ENCODE results near the gene TEX10. TPM values are rescaled to one million over a fixed set of nuclear protein-coding genes. Genes with fewer than 3 reads are reported as not detected.

The TEX10 gene
- polyA plus RNA-seq, 2 of the 4 experiments (the other 2 are of a cell fraction) = 22.1 to 37.0 TPM

DNA sequence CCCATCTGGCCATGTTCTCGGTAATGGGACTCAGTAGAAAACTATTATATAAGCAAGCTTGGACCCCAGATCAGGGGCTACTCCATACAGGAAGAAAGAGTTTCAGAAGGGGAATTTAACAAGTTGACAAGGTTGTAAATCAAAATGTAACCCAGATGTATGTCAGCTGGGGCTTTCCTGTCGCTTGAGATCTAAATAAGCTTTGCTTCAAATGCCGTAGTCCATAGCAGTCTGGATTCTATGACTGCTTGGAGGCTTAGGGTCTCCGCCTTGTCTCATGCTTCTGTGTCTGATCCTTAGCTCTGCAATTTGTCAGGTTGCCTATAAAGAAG, 70.4 kb downstream of the TEX10 start:
- no peak overlapping the region for H3K4me2 ChIP-seq
- CTCF ChIA-PET = interaction anchor here (1.2 to 1.5 kb wide), 3 partner anchors 14 to 43 kb away, joined by 3 to 4 read pairs (median 4); no protein-coding TSS in a partner anchor
- 96% methylated on average over 4 of the region's 4 CpGs for WGBS (ENCODE audit: missing lambda C conversion rate)
- POLR2A ChIA-PET = no interaction called here
- ATAC-seq (no peak), FAIRE-seq (no peak), DNase-seq (ENCODE audit: low read depth in 1 of 2, low spot score in 1 of 2) (no peak)
- H3K4me3 ChIP-seq = no peak overlapping the region
- peaks cover 25% of the 10 kb centered on the region for H3K9me3 ChIP-seq
- H3K27ac ChIP-seq = no peak overlapping the region
- peaks cover 2% of the 10 kb centered on the region; the same call in 2 of the 3 replicates for H3K4me1 ChIP-seq
- TF ChIP-seq, protein P1, sequence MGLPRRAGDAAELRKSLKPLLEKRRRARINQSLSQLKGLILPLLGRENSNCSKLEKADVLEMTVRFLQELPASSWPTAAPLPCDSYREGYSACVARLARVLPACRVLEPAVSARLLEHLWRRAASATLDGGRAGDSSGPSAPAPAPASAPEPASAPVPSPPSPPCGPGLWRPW (IDR thresholded peaks at IDR 0.05) = no peak
- TF ChIP-seq BHLHE40 (IDR thresholded peaks at IDR 0.05; ENCODE audit: low read depth, low read length) (no peak), ZNF302 (CRISPR knock-in tag; IDR thresholded peaks at IDR 0.05) (no peak), GATA3 (IDR thresholded peaks at IDR 0.05; ENCODE audit: borderline replicate concordance) (no peak), PHF8 (IDR thresholded peaks at IDR 0.05; ENCODE audit: borderline replicate concordance, low read depth) (no peak), CBX2 (IDR thresholded peaks at IDR 0.05; ENCODE audit: borderline replicate concordance, low read depth) (no peak)
- TF ChIP-seq, protein P2, sequence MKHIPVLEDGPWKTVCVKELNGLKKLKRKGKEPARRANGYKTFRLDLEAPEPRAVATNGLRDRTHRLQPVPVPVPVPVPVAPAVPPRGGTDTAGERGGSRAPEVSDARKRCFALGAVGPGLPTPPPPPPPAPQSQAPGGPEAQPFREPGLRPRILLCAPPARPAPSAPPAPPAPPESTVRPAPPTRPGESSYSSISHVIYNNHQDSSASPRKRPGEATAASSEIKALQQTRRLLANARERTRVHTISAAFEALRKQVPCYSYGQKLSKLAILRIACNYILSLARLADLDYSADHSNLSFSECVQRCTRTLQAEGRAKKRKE (CRISPR knock-in tag; IDR thresholded peaks at IDR 0.05; ENCODE audit: low read depth) = no peak

DNA sequence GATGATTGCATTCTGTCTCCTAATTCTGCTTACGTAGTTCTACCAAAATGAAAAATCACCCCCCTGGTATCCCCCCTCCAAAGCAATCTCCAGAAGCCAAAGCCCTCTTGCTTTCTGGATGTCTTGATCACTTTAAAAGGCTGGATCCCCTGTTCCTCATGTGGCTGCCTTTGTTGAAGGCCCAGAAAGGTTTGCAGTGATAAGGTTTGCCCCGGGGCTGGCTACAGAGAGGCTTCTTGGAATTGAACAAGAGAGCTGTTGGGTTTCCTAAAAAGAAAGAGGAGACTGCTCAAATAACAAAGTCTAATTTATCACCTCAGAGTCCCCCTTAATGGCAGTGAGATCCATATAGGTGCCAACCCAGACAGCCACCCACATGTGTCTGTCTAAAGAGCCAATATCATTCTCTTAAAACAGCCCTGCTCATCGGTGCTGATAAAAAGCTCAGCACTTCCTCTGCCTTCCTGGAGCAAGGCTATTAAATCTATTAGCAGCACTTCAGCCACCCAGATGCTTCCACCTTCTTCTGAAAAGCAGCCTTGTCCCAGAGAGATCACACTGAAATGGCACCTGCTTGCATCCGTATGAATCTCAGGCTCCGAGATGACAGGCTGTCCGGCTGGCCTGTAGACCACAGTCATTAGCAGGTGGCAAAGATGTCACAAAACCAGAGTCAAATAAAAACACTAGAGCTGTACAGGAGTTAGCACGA, 70.9 kb downstream of the TEX10 start:
- POLR2A ChIA-PET = no interaction called here
- ATAC-seq (no peak), FAIRE-seq (no peak), DNase-seq (ENCODE audit: low read depth in 1 of 2, low spot score in 1 of 2) (no peak)
- CTCF ChIA-PET = interaction anchor here (1.3 to 1.5 kb wide), 2 partner anchors 14 to 43 kb away, joined by 3 to 4 read pairs; no protein-coding TSS in a partner anchor
- Histone ChIP-seq H3K4me3 (no peak overlapping the region), H3K9me3 (peaks cover 22% of the 10 kb centered on the region), H3K4me2 (no peak overlapping the region), H3K27ac (no peak overlapping the region), H3K4me1 (peaks cover 7% of the 10 kb centered on the region; the same call in 2 of the 3 replicates)
- TF ChIP-seq HOXA7 (CRISPR knock-in tag; IDR thresholded peaks at IDR 0.05) = no peak
- TF ChIP-seq CBX8 (IDR thresholded peaks at IDR 0.05) = no peak
- no peak for TF ChIP-seq JUN (IDR thresholded peaks at IDR 0.05)
- no peak for TF ChIP-seq TP53 (CRISPR knock-in tag; IDR thresholded peaks at IDR 0.05)
- TF ChIP-seq, protein P3, sequence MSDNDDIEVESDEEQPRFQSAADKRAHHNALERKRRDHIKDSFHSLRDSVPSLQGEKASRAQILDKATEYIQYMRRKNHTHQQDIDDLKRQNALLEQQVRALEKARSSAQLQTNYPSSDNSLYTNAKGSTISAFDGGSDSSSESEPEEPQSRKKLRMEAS (IDR thresholded peaks at IDR 0.05) = no peak
- TF ChIP-seq FOSB (CRISPR knock-in tag; IDR thresholded peaks at IDR 0.05) = no peak
- no peak for TF ChIP-seq BHLHE40 (IDR thresholded peaks at IDR 0.05; ENCODE audit: low read depth, low read length)
- TF ChIP-seq RCOR1 (IDR thresholded peaks at IDR 0.05; ENCODE audit: low read depth, low read length) = no peak
- no peak for TF ChIP-seq MAZ (IDR thresholded peaks at IDR 0.05; ENCODE audit: borderline replicate concordance, low read depth, low read length)
- TF ChIP-seq, protein P1 (IDR thresholded peaks at IDR 0.05) = no peak
- TF ChIP-seq KDM1A (IDR thresholded peaks at IDR 0.05; ENCODE audit: low read depth) = no peak
- WGBS (ENCODE audit: missing lambda C conversion rate) = 96% methylated on average over 7 of the region's 7 CpGs

DNA sequence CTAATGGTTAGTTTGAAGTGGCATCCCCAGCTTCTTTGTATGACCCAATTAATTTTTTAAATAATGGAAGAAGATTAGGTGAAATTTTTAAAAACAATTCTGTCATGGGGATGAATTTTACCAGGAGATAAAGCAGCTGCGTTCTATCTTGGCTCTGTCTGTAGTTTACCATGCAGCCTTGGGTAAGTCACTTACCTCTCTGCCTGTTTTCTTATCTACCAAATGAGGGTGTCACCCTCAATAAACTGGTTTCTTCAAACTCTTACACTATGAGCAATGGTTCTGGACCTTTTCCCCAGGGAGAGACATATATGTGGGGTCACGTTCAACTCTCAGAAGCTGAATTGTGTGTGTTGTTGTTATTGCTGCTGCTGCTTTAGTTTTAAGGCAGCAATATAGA, 71.7 kb downstream of the TEX10 start:
- Histone ChIP-seq H3K4me3 (no peak overlapping the region), H3K27ac (no peak overlapping the region), H3K9me3 (peaks cover 19% of the 10 kb centered on the region), H3K4me1 (peaks cover 8% of the 10 kb centered on the region; the same call in 2 of the 3 replicates), H3K4me2 (no peak overlapping the region)
- TF ChIP-seq, protein P2 (CRISPR knock-in tag; IDR thresholded peaks at IDR 0.05; ENCODE audit: low read depth) = no peak
- TF ChIP-seq RNF2 (IDR thresholded peaks at IDR 0.05; ENCODE audit: borderline replicate concordance, low read depth) (no peak), CHD2 (IDR thresholded peaks at IDR 0.05; ENCODE audit: low read length, partially characterized antibody) (no peak), MYC (IDR thresholded peaks at IDR 0.05; ENCODE audit: borderline replicate concordance, low read length) (no peak), EHMT2 (IDR thresholded peaks at IDR 0.05; ENCODE audit: low read depth) (no peak)
- 90% methylated on average over 2 of the region's 2 CpGs for WGBS (ENCODE audit: missing lambda C conversion rate)
- CTCF ChIA-PET = interaction anchor here (1.1 to 1.3 kb wide), 2 partner anchors 126 to 1096 kb away, joined by 3 read pairs; no protein-coding TSS in a partner anchor
- DNase-seq (ENCODE audit: low read depth in 1 of 2, low spot score in 1 of 2) (no peak), ATAC-seq (no peak), FAIRE-seq (no peak)
- POLR2A ChIA-PET = no interaction called here
